OCI-LY3 (cell line): Measurements from ENCODE around the gene BTBD18.

Experiments
- H2AFZ ChIP-seq: fragments of 200-600, 300-600 bp; shearing (Covaris generic); 2 replicates; pipeline ENCODE4 v1.6.0; 2014; ENCODE audit warnings: antibody characterized with exemption, low read depth, low read length
- H3K27ac ChIP-seq: fragments of 200-600, 300-600 bp; sonication (generic); 2 replicates; pipeline ENCODE4 v1.5.1; 2014; ENCODE audit warnings: mild to moderate bottlenecking, low read length, moderate library complexity, mixed read lengths
- H3K27me3 ChIP-seq: fragments of 200-600, 300-600 bp; sonication (generic); 2 replicates; pipeline ENCODE4 v1.6.1; 2014; ENCODE audit warnings: low read depth, low read length, mixed read lengths
- H3K36me3 ChIP-seq: fragments of 200-600, 300-600 bp; sonication (generic); replicated peaks from 2 replicates; pipeline ENCODE3; 2014; ENCODE audit warnings: low read depth, low read length, mixed read lengths
- H3K4me1 ChIP-seq: fragments of 300-600, 200-600 bp; sonication (generic); 2 replicates; pipeline ENCODE4 v1.6.1; 2014; ENCODE audit warnings: low read length, mixed read lengths
- H3K4me2 ChIP-seq: fragments of 200-600, 300-600 bp; sonication (generic); 2 replicates; pipeline ENCODE4 v1.6.1; 2014; ENCODE audit warnings: low read length, mixed read lengths
- H3K4me3 ChIP-seq: fragments of 300-600, 200-600 bp; sonication (generic); 2 replicates; pipeline ENCODE4 v1.5.1; 2014; ENCODE audit warnings: antibody characterized with exemption, mild to moderate bottlenecking, low read length, moderate library complexity
- H3K79me2 ChIP-seq: fragments of 300-600, 200-600 bp; shearing (Covaris generic); 2 replicates; pipeline ENCODE4 v1.6.1; 2014; ENCODE audit warnings: mild to moderate bottlenecking, low read length, mixed read lengths
- H3K9ac ChIP-seq: fragments of 300-600, 200-600 bp; shearing (Covaris generic); 2 replicates; pipeline ENCODE4 v1.6.0; 2014; ENCODE audit warnings: mild to moderate bottlenecking, low read length, moderate library complexity
- H3K9me3 ChIP-seq: fragments of 200-600, 300-600 bp; shearing (Covaris generic); 2 replicates; pipeline ENCODE4 v1.6.1; 2014; ENCODE audit warnings: low read length, mixed read lengths; ENCODE audit not compliant: insufficient read depth
- H4K20me1 ChIP-seq: fragments of 200-600, 300-600 bp; sonication (generic); 2 replicates; pipeline ENCODE4 v1.6.1; 2016; ENCODE audit warnings: low read length, mixed read lengths; ENCODE audit not compliant: insufficient read depth
- EZH2phosphoT487 ChIP-seq: fragments of 200-600 bp; shearing (Covaris generic); IDR thresholded peaks from 2 replicates; pipeline ENCODE4 v1.6.1; 2018; ENCODE audit warnings: antibody characterized with exemption, mixed run types, low read depth
- TF ChIP-seq, protein P1 (sequence below): fragments of 200-600, 300-600 bp; sonication (generic); IDR thresholded peaks from 2 replicates; pipeline ENCODE4 v1.5.1; 2014; ENCODE audit warnings: antibody characterized with exemption, low read length, low read depth

Gene BTBD18

GRCh38 chr11:57788703-57789088, 37.1 kb upstream of the BTBD18 start:
- Histone ChIP-seq H3K27ac (no peak overlapping the region), H3K4me1 (peaks cover 42% of the 10 kb centered on the region), H3K79me2 (no peaks in the 10 kb centered on the region), H3K4me2 (no peak overlapping the region), H3K9ac (no peak overlapping the region), H3K36me3 (no peaks in the 10 kb centered on the region), H2AFZ (no peak overlapping the region), H3K9me3 (no peaks in the 10 kb centered on the region), H3K4me3 (no peak overlapping the region), H4K20me1 (no peaks in the 10 kb centered on the region), H3K27me3 (no peaks in the 10 kb centered on the region)
- TF ChIP-seq EZH2phosphoT487 = no peak
- TF ChIP-seq, protein P1, sequence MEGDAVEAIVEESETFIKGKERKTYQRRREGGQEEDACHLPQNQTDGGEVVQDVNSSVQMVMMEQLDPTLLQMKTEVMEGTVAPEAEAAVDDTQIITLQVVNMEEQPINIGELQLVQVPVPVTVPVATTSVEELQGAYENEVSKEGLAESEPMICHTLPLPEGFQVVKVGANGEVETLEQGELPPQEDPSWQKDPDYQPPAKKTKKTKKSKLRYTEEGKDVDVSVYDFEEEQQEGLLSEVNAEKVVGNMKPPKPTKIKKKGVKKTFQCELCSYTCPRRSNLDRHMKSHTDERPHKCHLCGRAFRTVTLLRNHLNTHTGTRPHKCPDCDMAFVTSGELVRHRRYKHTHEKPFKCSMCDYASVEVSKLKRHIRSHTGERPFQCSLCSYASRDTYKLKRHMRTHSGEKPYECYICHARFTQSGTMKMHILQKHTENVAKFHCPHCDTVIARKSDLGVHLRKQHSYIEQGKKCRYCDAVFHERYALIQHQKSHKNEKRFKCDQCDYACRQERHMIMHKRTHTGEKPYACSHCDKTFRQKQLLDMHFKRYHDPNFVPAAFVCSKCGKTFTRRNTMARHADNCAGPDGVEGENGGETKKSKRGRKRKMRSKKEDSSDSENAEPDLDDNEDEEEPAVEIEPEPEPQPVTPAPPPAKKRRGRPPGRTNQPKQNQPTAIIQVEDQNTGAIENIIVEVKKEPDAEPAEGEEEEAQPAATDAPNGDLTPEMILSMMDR = no peak

DNA sequence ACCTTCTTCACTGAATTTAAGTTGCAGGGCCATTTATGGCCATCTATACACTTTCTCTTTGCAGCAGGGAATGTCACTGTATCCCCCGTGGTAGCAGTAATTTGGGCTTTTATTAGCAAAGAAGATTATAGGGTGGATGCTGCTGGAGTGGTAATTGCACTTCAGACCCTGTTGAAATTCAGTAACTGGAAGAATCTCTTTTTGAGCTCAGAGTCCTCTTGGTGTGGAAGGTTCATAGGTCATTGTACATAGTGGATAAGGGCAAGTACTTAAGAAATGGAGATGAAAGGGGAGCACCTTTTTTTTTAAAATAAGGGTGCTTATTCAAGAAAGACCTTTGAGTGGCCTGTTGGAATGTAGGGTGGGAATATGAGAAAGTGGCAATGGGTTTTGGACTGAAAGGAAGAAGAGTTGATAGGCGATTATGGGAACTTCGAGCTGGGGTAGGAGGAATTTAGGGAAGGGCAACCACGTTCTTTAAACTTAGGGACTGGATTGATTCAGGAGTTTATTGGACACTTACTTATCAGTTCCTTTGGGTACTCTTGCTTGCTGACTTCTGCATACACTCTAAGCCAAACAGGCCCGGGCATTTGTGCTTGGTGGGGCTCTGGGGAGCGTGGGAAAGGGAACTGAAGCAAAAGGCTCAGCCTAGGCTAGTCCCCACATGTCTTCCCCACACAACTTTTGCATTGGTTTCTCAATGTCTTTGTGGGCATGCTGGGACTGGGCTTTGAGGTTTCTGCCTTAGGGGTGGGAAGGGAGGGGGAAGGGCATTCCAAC, 36.5 kb upstream of the BTBD18 start:
- H2AFZ ChIP-seq = no peak overlapping the region
- H3K27me3 ChIP-seq = no peaks in the 10 kb centered on the region
- H3K27ac ChIP-seq = no peak overlapping the region
- H3K4me2 ChIP-seq = no peak overlapping the region
- H3K4me1 ChIP-seq = peaks cover 38% of the 10 kb centered on the region
- H3K4me3 ChIP-seq = no peak overlapping the region
- no peaks in the 10 kb centered on the region for H3K36me3 ChIP-seq
- H3K9me3 ChIP-seq = no peaks in the 10 kb centered on the region
- no peaks in the 10 kb centered on the region for H4K20me1 ChIP-seq
- TF ChIP-seq EZH2phosphoT487 = no peak
- TF ChIP-seq, protein P1 = no peak
- no peaks in the 10 kb centered on the region for H3K79me2 ChIP-seq
- no peak overlapping the region for H3K9ac ChIP-seq

DNA sequence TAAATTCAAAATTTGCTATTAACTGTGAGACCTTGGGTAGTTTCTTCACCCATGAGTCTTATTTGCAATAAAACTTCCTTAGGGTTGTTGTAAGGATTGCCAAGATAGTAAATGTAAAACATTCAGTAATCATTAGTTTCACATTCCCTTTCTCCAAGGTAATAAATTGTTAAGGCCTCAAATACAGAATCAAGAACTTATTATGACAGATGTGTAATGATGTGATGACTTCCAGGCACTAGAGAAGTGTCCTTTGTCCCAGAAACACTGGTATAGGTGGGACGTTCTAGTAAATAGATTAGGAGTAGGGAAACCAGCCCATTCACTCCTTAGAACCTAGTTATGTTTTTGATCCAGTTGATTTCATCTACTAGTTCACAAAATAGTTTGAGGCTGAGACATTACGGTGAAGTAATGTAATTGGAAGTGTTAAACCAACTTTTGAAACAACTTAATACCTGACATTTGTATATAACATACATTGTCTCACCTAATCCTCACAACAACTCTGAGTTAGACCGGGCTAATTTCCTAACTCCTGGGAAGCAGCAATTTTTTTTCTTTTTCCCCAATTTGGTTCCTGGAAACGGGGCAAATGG, 35.5 kb upstream of the BTBD18 start:
- no peaks in the 10 kb centered on the region for H4K20me1 ChIP-seq
- TF ChIP-seq EZH2phosphoT487 = no peak
- TF ChIP-seq, protein P1 = no peak
- H3K27me3 ChIP-seq = no peaks in the 10 kb centered on the region
- no peak overlapping the region for H3K4me2 ChIP-seq
- H3K4me1 ChIP-seq = peaks cover 27% of the 10 kb centered on the region
- no peaks in the 10 kb centered on the region for H3K36me3 ChIP-seq
- H3K79me2 ChIP-seq = no peaks in the 10 kb centered on the region
- no peaks in the 10 kb centered on the region for H3K9me3 ChIP-seq
- H2AFZ ChIP-seq = no peak overlapping the region
- no peak overlapping the region for H3K9ac ChIP-seq
- no peak overlapping the region for H3K27ac ChIP-seq
- H3K4me3 ChIP-seq = no peak overlapping the region

GRCh38 chr11:57786436-57786835, 34.8 kb upstream of the BTBD18 start:
- Histone ChIP-seq H3K79me2 (no peaks in the 10 kb centered on the region), H3K4me1 (peaks cover 22% of the 10 kb centered on the region), H3K27me3 (no peaks in the 10 kb centered on the region), H3K9me3 (no peaks in the 10 kb centered on the region), H3K9ac (no peak overlapping the region), H3K27ac (no peak overlapping the region), H3K4me3 (no peak overlapping the region), H3K36me3 (no peaks in the 10 kb centered on the region), H2AFZ (no peak overlapping the region), H4K20me1 (no peaks in the 10 kb centered on the region), H3K4me2 (no peak overlapping the region)
- no peak for TF ChIP-seq EZH2phosphoT487
- TF ChIP-seq, protein P1 = no peak
